ENCODE data around the gene NUCKS1.

- TF ChIP-seq ZNF274 (IDR thresholded peaks at IDR 0.05; ENCODE audit: low read depth, low read length) (no peak), YY1 (IDR thresholded peaks at IDR 0.05; ENCODE audit: insufficient read depth, insufficient read length) (no peak), SUZ12 (IDR thresholded peaks at IDR 0.05; ENCODE audit: extremely low read depth, insufficient read depth, insufficient read length) (no peak)
Observed at GRCh38 chr1:205706601-205707502, 43.1 kb downstream of the NUCKS1 start.
